Stimulated activated CD4-positive, alpha-beta T cell treated with anti-CD3 and anti-CD28 coated beads, Interleukin-4, amount 100 ng/mL, for 1 hour (primary cell): ENCODE measurements around the gene FGF14.
"Not testable (repeated sequence)": the region's sequence is repeated elsewhere in the genome, so short reads cannot be mapped to it uniquely, and the experiment has no call there.

Experiments used
- DNase-seq: peaks from one replicate; pipeline ENCODE4 v3.0.0-alpha.2; 2020

The FGF14 gene

GRCh38 chr13:102117175-102117831 lies 284.5 kb downstream of the FGF14 start:
- no peak for DNase-seq

- DNase-seq = no peak
These were observed 298.4 kb downstream of the FGF14 start for GRCh38 chr13:102103469-102103868.

GRCh38 chr13:102100234-102100633 lies 301.6 kb downstream of the FGF14 start:
- DNase-seq = no peak

GRCh38 chr13:102097708-102098107 lies 304.1 kb downstream of the FGF14 start:
- DNase-seq = no peak

- DNase-seq = not testable (repeated sequence)
These were observed 308.6 kb downstream of the FGF14 start for GRCh38 chr13:102093288-102093687.

- DNase-seq = no peak
These were observed 310.6 kb downstream of the FGF14 start for GRCh38 chr13:102091231-102091630.

GRCh38 chr13:102090532-102090931 lies 311.3 kb downstream of the FGF14 start:
- no peak for DNase-seq

GRCh38 chr13:102089722-102090121 lies 312.1 kb downstream of the FGF14 start:
- no peak for DNase-seq

- DNase-seq = no peak
These were observed 312.7 kb downstream of the FGF14 start for GRCh38 chr13:102089177-102089576.

- no peak for DNase-seq
These were observed 328.6 kb downstream of the FGF14 start for GRCh38 chr13:102073251-102073650.

- DNase-seq = no peak
These were observed 330.1 kb downstream of the FGF14 start for GRCh38 chr13:102071711-102072110.

GRCh38 chr13:102068323-102068722 lies 333.5 kb downstream of the FGF14 start:
- not testable (repeated sequence) for DNase-seq

GRCh38 chr13:102055090-102055779 lies 346.6 kb downstream of the FGF14 start:
- no peak for DNase-seq

- DNase-seq = no peak
These were observed 352.0 kb downstream of the FGF14 start for GRCh38 chr13:102049853-102050252.

GRCh38 chr13:102045731-102046130 lies 356.1 kb downstream of the FGF14 start:
- DNase-seq = no peak

- no peak for DNase-seq
These were observed 359.1 kb downstream of the FGF14 start for GRCh38 chr13:102042746-102043145.

- no peak for DNase-seq
These were observed 360.3 kb downstream of the FGF14 start for GRCh38 chr13:102041544-102041943.

- no peak for DNase-seq
These were observed 361.0 kb downstream of the FGF14 start for GRCh38 chr13:102040812-102041211.

- no peak for DNase-seq
These were observed 362.6 kb downstream of the FGF14 start for GRCh38 chr13:102039264-102039663.

GRCh38 chr13:102038787-102039186 lies 363.1 kb downstream of the FGF14 start:
- no peak for DNase-seq

- no peak for DNase-seq
These were observed 365.9 kb downstream of the FGF14 start for GRCh38 chr13:102035969-102036368.

GRCh38 chr13:102033857-102034331 lies 368.0 kb downstream of the FGF14 start:
- no peak for DNase-seq

- no peak for DNase-seq
These were observed 368.5 kb downstream of the FGF14 start for GRCh38 chr13:102033386-102033785.

- no peak for DNase-seq
These were observed 373.0 kb downstream of the FGF14 start for GRCh38 chr13:102028868-102029267.

GRCh38 chr13:102028206-102028605 lies 373.6 kb downstream of the FGF14 start:
- no peak for DNase-seq
